ENCODE measurements around the gene MXRA8. TPM values are rescaled to one million over a fixed set of nuclear protein-coding genes. Genes with fewer than 3 reads are reported as not detected.

MXRA8 gene
- total and polyA plus RNA-seq, 8 donors: 23.3 to 203 (median 42.9) TPM

GRCh38 chr1:1353389-1354151, 4.8 kb downstream of the MXRA8 start:
- Histone ChIP-seq H3K9me3 (no peaks in the 10 kb centered on the region), H3K27me3 (peaks cover 0 to 72% (median 48%) of the 10 kb centered on the region in 3 donors), H3K4me3 (no peak overlapping the region), H3K27ac (peak overlapping the region in 2 of 5 donors; percentile 64 to 72), H3K36me3 (peaks cover 0 to 23% (median 8%) of the 10 kb centered on the region in 4 donors), H3K4me1 (peaks cover 54 to 72% (median 67%) of the 10 kb centered on the region in 4 donors)
- intact Hi-C loops (cut with DNase I; ENCODE audit: low total_unique reads): no loop called here
- TF ChIP-seq CTCF (IDR thresholded peaks at IDR 0.05) (no peak), EP300 (IDR thresholded peaks at IDR 0.05) (no peak), POLR2A (IDR thresholded peaks at IDR 0.05) (no peak), POLR2AphosphoS5 (IDR thresholded peaks at IDR 0.05) (no peak)
- DNase-seq: no peak
- WGBS, 5 donors: 22 to 41% (median 29%) methylated on average over 20 to 28 of the region's 28 CpGs

GRCh38 chr1:1352786-1353388, 5.5 kb downstream of the MXRA8 start:
- WGBS, 5 donors: 8 to 27% (median 21%) methylated on average over 2 to 5 of the region's 5 CpGs
- no peak for DNase-seq
- H3K27me3 ChIP-seq: peaks cover 0 to 65% (median 45%) of the 10 kb centered on the region in 3 donors
- intact Hi-C loops (cut with DNase I; ENCODE audit: low total_unique reads): no loop called here
- H3K36me3 ChIP-seq: peaks cover 0 to 23% (median 8%) of the 10 kb centered on the region in 4 donors
- H3K4me3 ChIP-seq: no peak overlapping the region
- H3K27ac ChIP-seq: peak overlapping the region in 2 of 5 donors; percentile 64 to 72
- no peaks in the 10 kb centered on the region for H3K9me3 ChIP-seq
- peaks cover 55 to 71% (median 67%) of the 10 kb centered on the region in 4 donors for H3K4me1 ChIP-seq
- no peak for TF ChIP-seq EP300 (IDR thresholded peaks at IDR 0.05)
- no peak for TF ChIP-seq POLR2AphosphoS5 (IDR thresholded peaks at IDR 0.05)
- no peak for TF ChIP-seq CTCF (IDR thresholded peaks at IDR 0.05)
- TF ChIP-seq POLR2A (IDR thresholded peaks at IDR 0.05): no peak

GRCh38 chr1:1351511-1352427, 6.6 kb downstream of the MXRA8 start:
- Histone ChIP-seq H3K36me3 (peaks cover 0 to 23% (median 8%) of the 10 kb centered on the region in 4 donors), H3K9me3 (no peaks in the 10 kb centered on the region), H3K27ac (peak overlapping the region in 4 of 5 donors; percentile 50 to 72 (median 63)), H3K27me3 (peaks cover 0 to 54% (median 36%) of the 10 kb centered on the region in 3 donors), H3K4me3 (peak overlapping the region in 1 of 4 donors; percentile 22), H3K4me1 (peaks cover 63 to 73% (median 72%) of the 10 kb centered on the region in 4 donors)
- WGBS, 5 donors: 45 to 70% (median 65%) methylated on average over 23 to 29 of the region's 29 CpGs
- intact Hi-C loops (cut with DNase I; ENCODE audit: low total_unique reads): no loop called here
- no peak for TF ChIP-seq CTCF (IDR thresholded peaks at IDR 0.05)
- no peak for TF ChIP-seq POLR2AphosphoS5 (IDR thresholded peaks at IDR 0.05)
- TF ChIP-seq EP300 (IDR thresholded peaks at IDR 0.05): no peak
- TF ChIP-seq POLR2A (IDR thresholded peaks at IDR 0.05): no peak
- peak in 1 of 2 donors; percentile 72 for DNase-seq
